Neuronal stem cell (in vitro differentiated cells): ENCODE data around the gene KLHL18.
A peak's percentile ranks its signal among the peaks of the same experiment; 100 is the strongest.

Experiments used
- DNase-seq: peaks from one replicate; pipeline ENCODE4 v3.0.0-alpha.2; 2013; ENCODE audit warnings: low spot score
- H2AFZ ChIP-seq: one replicate; pipeline ENCODE4 v1.6.1; 2013; ENCODE audit warnings: mild to moderate bottlenecking, low read length, inconsistent platforms
- H2AK5ac ChIP-seq: 2 replicates; pipeline ENCODE4 v1.6.1; 2013; ENCODE audit warnings: low read depth, mild to moderate bottlenecking, inconsistent platforms, low read length, moderate library complexity, mixed read lengths
- H2BK120ac ChIP-seq: 2 replicates; pipeline ENCODE4 v1.6.1; 2013; ENCODE audit warnings: low read depth, mild to moderate bottlenecking, inconsistent platforms, low read length, moderate library complexity, mixed read lengths
- H2BK12ac ChIP-seq: one replicate; pipeline ENCODE4 v1.6.1; 2013; ENCODE audit warnings: low read length, inconsistent platforms
- H2BK15ac ChIP-seq: 2 replicates; pipeline ENCODE4 v1.6.1; 2013; ENCODE audit warnings: mild to moderate bottlenecking, low read length, inconsistent platforms, mixed read lengths
- H2BK5ac ChIP-seq: one replicate; pipeline ENCODE4 v1.6.1; 2013; ENCODE audit warnings: inconsistent platforms, mild to moderate bottlenecking, low read length, moderate library complexity
- H3K14ac ChIP-seq: one replicate; pipeline ENCODE4 v1.6.1; 2013; ENCODE audit warnings: low read length, inconsistent platforms
- H3K18ac ChIP-seq: 2 replicates; pipeline ENCODE4 v1.6.1; 2013; ENCODE audit warnings: low read length, inconsistent platforms
- H3K23ac ChIP-seq: 2 replicates; pipeline ENCODE4 v1.6.1; 2013; ENCODE audit warnings: low read depth, mild to moderate bottlenecking, mixed read lengths, low read length, inconsistent platforms; ENCODE audit not compliant: poor library complexity
- H3K27ac ChIP-seq: replicated peaks from 3 replicates; pipeline ENCODE4 v1.5.1; 2013; ENCODE audit warnings: low read length, inconsistent platforms
- H3K27me3 ChIP-seq, 3 experiments: 2 replicates each; pipeline ENCODE4 v1.6.1; 2013; ENCODE audit warnings: low read length in 3 of 3, mild to moderate bottlenecking in 2 of 3, inconsistent platforms in 1 of 3, low read depth in 1 of 3, mixed read lengths in 1 of 3, moderate library complexity in 1 of 3; ENCODE audit not compliant: control insufficient read depth in 3 of 3, insufficient read depth in 3 of 3
- H3K36me3 ChIP-seq, 2 donors: replicated peaks in 1 of 2; 2 replicates each; pipeline ENCODE4 v1.6.1; 2013; ENCODE audit warnings: low read length in 2 of 2; ENCODE audit not compliant: control insufficient read depth in 2 of 2, insufficient read depth in 2 of 2
- H3K4ac ChIP-seq: 2 replicates; pipeline ENCODE4 v1.6.1; 2013; ENCODE audit warnings: inconsistent platforms, mild to moderate bottlenecking, low read length, moderate library complexity
- H3K4me1 ChIP-seq, 2 donors: 1 replicate in 1 of 2; 2 replicates in 1 of 2; pipeline ENCODE4 v1.6.1; 2013; ENCODE audit warnings: low read length in 2 of 2, low read depth in 1 of 2; ENCODE audit not compliant: control insufficient read depth in 2 of 2, insufficient read depth in 1 of 2
- H3K4me2 ChIP-seq: one replicate; pipeline ENCODE4 v1.6.1; 2013; ENCODE audit warnings: mild to moderate bottlenecking, low read length, inconsistent platforms; ENCODE audit not compliant: insufficient read depth, poor library complexity, severe bottlenecking
- H3K4me3 ChIP-seq, 2 donors: 2 replicates each; pipeline ENCODE4 v1.5.1; 2013; ENCODE audit warnings: low read length in 2 of 2, mild to moderate bottlenecking in 2 of 2, inconsistent platforms in 1 of 2, moderate library complexity in 1 of 2
- H3K79me1 ChIP-seq: one replicate; pipeline ENCODE4 v1.6.1; 2013; ENCODE audit warnings: low read depth, mild to moderate bottlenecking, inconsistent platforms, low read length, moderate library complexity
- H3K9ac ChIP-seq: one replicate; pipeline ENCODE4 v1.6.1; 2013; ENCODE audit warnings: mild to moderate bottlenecking, low read depth, low read length, inconsistent platforms; ENCODE audit not compliant: poor library complexity
- H3K9me3 ChIP-seq, 2 donors: replicated peaks in 1 of 2; 2 replicates each; pipeline versions ENCODE3 to v1.6.1; 2013; ENCODE audit warnings: low read length in 2 of 2, mild to moderate bottlenecking in 2 of 2, inconsistent platforms in 1 of 2, low read depth in 1 of 2, mixed read lengths in 1 of 2, moderate library complexity in 1 of 2; ENCODE audit not compliant: control insufficient read depth in 2 of 2, insufficient read depth in 1 of 2
- H4K8ac ChIP-seq: one replicate; pipeline ENCODE4 v1.6.1; 2013; ENCODE audit warnings: low read depth, mild to moderate bottlenecking, inconsistent platforms, low read length, moderate library complexity
- H4K91ac ChIP-seq: one replicate; pipeline ENCODE4 v1.6.1; 2013; ENCODE audit warnings: low read length, low read depth, mild to moderate bottlenecking, inconsistent platforms; ENCODE audit not compliant: poor library complexity
- WGBS, 2 donors: extraction: QIAGEN DNeasy Blood & Tissue Kit; methylation state at CpG; one replicate each; pipeline ENCODE4 v1.1.7; 2013; ENCODE audit warnings: missing lambda C conversion rate in 2 of 2, mixed read lengths in 1 of 2; ENCODE audit not compliant: insufficient read length in 2 of 2, insufficient replicate concordance in 1 of 2; ENCODE audit errors: extremely low coverage in 2 of 2; 5-methylcytosine and 5-hydroxymethylcytosine counted together

The KLHL18 gene

DNA sequence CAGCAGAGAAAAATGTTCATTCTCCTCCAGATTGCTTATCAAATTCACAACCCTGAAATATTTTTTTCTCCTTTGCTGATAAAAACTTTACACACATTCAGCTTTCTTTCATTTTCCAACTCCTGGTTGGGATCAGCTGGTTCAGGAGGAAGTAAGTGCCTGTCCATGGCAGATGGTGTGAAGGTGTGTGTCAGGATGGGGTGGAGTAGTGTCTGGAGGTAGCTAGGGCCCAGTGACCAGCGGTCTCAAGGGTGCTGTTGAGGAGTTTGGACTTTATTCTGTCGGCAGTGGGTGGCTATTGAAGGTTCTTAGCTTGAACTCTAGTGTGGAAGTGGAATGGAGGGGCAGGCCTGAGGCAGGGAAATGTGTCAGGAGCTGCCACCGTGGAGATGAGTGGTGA lies 51.2 kb downstream of the KLHL18 start:
- no peak overlapping the region for H3K4ac ChIP-seq
- H4K91ac ChIP-seq, result no peak overlapping the region
- no peak overlapping the region for H3K4me2 ChIP-seq
- no peaks in the 10 kb centered on the region for H3K79me1 ChIP-seq
- H3K14ac ChIP-seq, result no peak overlapping the region
- no peak overlapping the region for H2BK120ac ChIP-seq
- H2AK5ac ChIP-seq, result no peak overlapping the region
- H3K4me3 ChIP-seq, result peak overlapping the region in 1 of 2 donors; percentile 37
- no peak overlapping the region for H2AFZ ChIP-seq
- H4K8ac ChIP-seq, result no peak overlapping the region
- H3K4me1 ChIP-seq, result no peaks in the 10 kb centered on the region
- H3K18ac ChIP-seq, result no peak overlapping the region
- H2BK5ac ChIP-seq, result no peak overlapping the region
- H2BK12ac ChIP-seq, result no peak overlapping the region
- H2BK15ac ChIP-seq, result no peak overlapping the region
- no peak overlapping the region for H3K9ac ChIP-seq
- H3K36me3 ChIP-seq, result peaks cover 21 to 90% of the 10 kb centered on the region in 2 donors
- H3K23ac ChIP-seq, result no peak overlapping the region
- WGBS, 2 donors, result no CpG with 5 or more reads among the region's 3 CpGs
- no peaks in the 10 kb centered on the region for H3K9me3 ChIP-seq
- H3K27ac ChIP-seq, result no peak overlapping the region
- no peak for DNase-seq
- no peaks in the 10 kb centered on the region for H3K27me3 ChIP-seq

DNA sequence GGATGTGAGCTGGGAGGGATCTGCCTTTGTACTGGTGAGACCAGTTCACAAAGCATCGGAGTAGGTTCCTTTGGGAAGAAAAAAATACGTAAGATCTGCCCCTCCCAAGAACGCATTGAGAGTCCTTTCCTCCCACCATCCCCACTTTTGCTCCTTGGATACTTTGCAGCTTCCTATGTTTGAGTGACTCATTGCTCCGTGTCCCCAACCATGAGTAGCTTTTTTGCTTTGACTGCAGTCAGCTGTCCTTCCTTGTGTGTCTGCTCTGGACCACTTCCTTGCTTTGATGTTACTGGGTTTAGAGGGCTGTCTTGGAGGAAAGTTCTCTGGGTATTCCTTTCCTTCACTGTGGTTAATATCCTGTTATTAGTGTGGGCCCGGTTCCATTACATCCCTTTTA lies 54.9 kb downstream of the KLHL18 start:
- Histone ChIP-seq H2AK5ac (no peak overlapping the region), H3K36me3 (peaks cover 29 to 97% of the 10 kb centered on the region in 2 donors), H3K9me3 (no peaks in the 10 kb centered on the region), H3K23ac (no peak overlapping the region), H2AFZ (no peak overlapping the region), H3K4me1 (no peaks in the 10 kb centered on the region), H3K4me2 (no peak overlapping the region), H2BK12ac (no peak overlapping the region), H3K27me3 (no peaks in the 10 kb centered on the region), H3K14ac (no peak overlapping the region), H2BK120ac (no peak overlapping the region), H3K27ac (no peak overlapping the region), H2BK5ac (no peak overlapping the region), H2BK15ac (no peak overlapping the region), H3K79me1 (no peaks in the 10 kb centered on the region), H3K4ac (no peak overlapping the region), H4K8ac (no peak overlapping the region), H4K91ac (no peak overlapping the region), H3K4me3 (no peak overlapping the region), H3K18ac (no peak overlapping the region), H3K9ac (no peak overlapping the region)
- no CpG with 5 or more reads among the region's 5 CpGs for WGBS, 2 donors
- no peak for DNase-seq

DNA sequence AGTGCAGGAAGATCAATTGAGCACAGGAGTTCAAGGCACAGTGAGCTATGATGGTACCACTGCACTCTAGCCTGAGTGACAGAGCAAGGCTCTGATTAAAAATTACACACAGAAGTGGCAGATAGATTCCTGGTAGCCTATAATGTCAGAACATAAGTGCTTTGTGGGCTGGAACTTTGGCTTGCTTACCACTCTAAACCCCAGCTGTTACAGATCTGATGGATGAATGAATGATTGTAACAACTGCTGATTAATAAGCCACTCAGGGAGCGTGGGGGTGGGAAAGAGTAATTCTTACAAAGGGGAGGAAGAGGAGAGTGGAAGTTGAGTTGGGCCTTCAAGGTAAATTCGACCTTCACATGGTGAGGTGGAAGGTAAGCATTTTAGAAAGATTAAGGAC lies 57.2 kb downstream of the KLHL18 start:
- no peak overlapping the region for H3K4me2 ChIP-seq
- no peak overlapping the region for H3K9ac ChIP-seq
- H3K9me3 ChIP-seq, result no peaks in the 10 kb centered on the region
- no peak overlapping the region for H3K4me3 ChIP-seq
- H3K36me3 ChIP-seq, result peaks cover 29 to 97% of the 10 kb centered on the region in 2 donors
- no peaks in the 10 kb centered on the region for H3K4me1 ChIP-seq
- H2BK120ac ChIP-seq, result no peak overlapping the region
- no peak overlapping the region for H4K91ac ChIP-seq
- no peak overlapping the region for H2BK15ac ChIP-seq
- no peak overlapping the region for H3K18ac ChIP-seq
- H2AFZ ChIP-seq, result no peak overlapping the region
- H4K8ac ChIP-seq, result no peak overlapping the region
- H2AK5ac ChIP-seq, result no peak overlapping the region
- no peak overlapping the region for H3K27ac ChIP-seq
- no peak overlapping the region for H3K23ac ChIP-seq
- no peak overlapping the region for H3K14ac ChIP-seq
- H3K27me3 ChIP-seq, result no peaks in the 10 kb centered on the region
- no peaks in the 10 kb centered on the region for H3K79me1 ChIP-seq
- H2BK5ac ChIP-seq, result no peak overlapping the region
- H3K4ac ChIP-seq, result no peak overlapping the region
- WGBS, 2 donors, result no CpG with 5 or more reads among the region's 2 CpGs
- no peak overlapping the region for H2BK12ac ChIP-seq
- DNase-seq, result no peak

DNA sequence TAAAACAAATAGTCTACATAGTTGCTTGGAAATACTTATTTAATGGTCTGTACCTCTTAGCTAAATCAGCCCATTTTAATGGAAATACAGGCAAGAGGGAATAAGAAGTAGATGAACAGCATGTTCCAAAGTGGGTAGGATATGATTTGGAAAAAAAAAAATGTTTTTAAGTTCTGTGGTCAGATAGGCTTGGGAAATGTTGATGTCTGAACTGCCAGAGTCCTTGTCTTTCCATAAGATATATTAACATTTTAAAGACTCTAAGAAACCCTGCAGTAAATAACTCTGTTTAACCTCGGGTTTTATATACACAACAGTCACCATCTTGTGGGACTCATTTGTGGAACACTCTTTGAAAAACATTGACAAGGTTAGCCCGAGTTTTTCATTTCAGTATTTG lies 58.1 kb downstream of the KLHL18 start:
- no peak overlapping the region for H2AFZ ChIP-seq
- no peak overlapping the region for H3K9ac ChIP-seq
- no peak overlapping the region for H3K14ac ChIP-seq
- peaks cover 29 to 96% of the 10 kb centered on the region in 2 donors for H3K36me3 ChIP-seq
- H3K4me2 ChIP-seq, result no peak overlapping the region
- H4K91ac ChIP-seq, result no peak overlapping the region
- H3K4ac ChIP-seq, result no peak overlapping the region
- no peak for DNase-seq
- no peak overlapping the region for H2BK120ac ChIP-seq
- no peak overlapping the region for H3K27ac ChIP-seq
- no peak overlapping the region for H3K23ac ChIP-seq
- H3K27me3 ChIP-seq, result no peaks in the 10 kb centered on the region
- no peak overlapping the region for H3K18ac ChIP-seq
- H2BK5ac ChIP-seq, result no peak overlapping the region
- WGBS, 2 donors, result no CpG with 5 or more reads among the region's 2 CpGs
- H3K4me3 ChIP-seq, result no peak overlapping the region
- H2AK5ac ChIP-seq, result no peak overlapping the region
- H2BK15ac ChIP-seq, result no peak overlapping the region
- no peaks in the 10 kb centered on the region for H3K4me1 ChIP-seq
- no peak overlapping the region for H2BK12ac ChIP-seq
- no peaks in the 10 kb centered on the region for H3K79me1 ChIP-seq
- no peaks in the 10 kb centered on the region for H3K9me3 ChIP-seq
- no peak overlapping the region for H4K8ac ChIP-seq
